ENCODE results near the gene NQO2. TPM values are rescaled to one million over a fixed set of nuclear protein-coding genes. Genes with fewer than 3 reads are reported as not detected.
"Not testable (repeated sequence)": the region's sequence is repeated elsewhere in the genome, so short reads cannot be mapped to it uniquely, and the experiment has no call there.

The NQO2 gene
- total RNA-seq, 1 donor from 2014 or later = 22.1 TPM

DNA sequence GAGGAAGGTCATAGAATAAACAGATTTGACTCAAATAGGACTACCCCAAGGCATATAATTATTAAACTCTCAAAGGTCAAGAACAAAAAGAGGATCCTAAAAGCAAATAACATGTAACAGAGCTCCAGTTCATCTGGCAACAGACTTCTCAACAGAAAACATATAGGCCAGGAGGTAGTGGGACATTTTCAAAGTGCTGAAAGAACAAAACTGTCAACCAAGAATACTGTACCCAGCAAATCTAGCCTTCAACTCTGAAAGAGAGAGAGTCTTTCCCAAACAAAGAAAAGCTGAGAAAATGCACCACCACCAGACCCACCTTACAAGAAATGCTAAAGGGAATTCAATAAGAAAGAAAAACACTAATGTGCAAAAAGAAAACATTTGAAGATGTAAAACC, 11.9 kb downstream of the NQO2 start:
- DNase-seq (ENCODE audit: extremely low read depth, low read depth, low spot score) = no peak

DNA sequence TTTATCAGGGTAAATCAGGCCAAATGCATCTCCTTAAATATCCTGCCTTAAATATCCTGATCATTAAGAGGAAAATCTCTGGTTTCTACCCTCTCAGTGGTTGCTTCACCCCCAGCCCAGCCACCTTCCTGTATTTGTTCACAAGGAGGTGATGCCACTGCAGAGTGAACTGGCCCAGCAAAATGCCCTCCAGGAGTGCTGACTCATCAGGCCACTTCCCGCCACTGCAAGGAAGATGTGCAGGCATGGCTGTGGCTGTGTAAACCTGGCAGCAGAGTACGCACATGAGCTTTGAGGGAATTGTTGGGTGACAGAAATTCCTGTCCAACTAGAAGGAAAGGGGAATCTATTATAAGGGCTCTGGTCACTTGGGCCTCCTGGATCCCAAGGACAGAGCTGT, 13.8 kb downstream of the NQO2 start:
- DNase-seq (ENCODE audit: extremely low read depth, low read depth, low spot score) = no peak

DNA sequence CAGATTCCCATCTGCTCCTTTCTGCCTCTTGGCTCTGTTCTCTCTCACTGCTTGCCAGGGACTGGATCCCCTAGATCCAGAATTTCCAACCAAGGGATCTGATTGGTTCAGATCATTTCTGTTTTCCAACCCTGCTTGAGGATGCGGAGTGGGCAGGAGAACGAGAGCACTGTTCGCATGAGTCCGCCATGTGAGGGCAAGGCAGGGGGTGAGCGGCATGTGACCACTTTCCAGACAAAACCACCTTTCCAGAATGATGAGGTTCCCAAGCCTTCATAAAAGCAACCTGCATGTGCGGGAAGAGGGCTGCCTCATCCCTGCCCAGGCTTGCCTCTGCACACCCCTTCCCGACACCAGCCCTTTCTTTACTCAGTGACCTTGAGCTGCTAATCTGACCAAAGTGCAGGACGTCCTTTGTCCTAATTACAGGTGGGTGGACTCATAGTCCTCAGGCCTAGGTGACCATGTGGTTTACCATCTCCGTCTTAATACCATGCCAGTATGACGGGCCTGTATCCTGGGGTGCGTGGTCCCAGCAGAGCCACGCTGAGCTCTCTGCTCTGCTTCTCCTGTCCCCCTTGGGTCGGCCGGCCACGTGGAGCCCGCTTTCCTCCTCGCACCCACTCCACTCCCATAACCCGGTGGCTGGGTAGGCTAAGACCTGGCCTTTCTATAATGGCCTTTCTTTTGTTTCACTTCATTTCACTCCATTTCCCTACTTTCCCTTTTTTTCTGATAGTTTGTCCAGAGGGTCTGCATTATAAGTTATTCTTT, 14.4 kb downstream of the NQO2 start:
- no peak for DNase-seq (ENCODE audit: extremely low read depth, low read depth, low spot score)

DNA sequence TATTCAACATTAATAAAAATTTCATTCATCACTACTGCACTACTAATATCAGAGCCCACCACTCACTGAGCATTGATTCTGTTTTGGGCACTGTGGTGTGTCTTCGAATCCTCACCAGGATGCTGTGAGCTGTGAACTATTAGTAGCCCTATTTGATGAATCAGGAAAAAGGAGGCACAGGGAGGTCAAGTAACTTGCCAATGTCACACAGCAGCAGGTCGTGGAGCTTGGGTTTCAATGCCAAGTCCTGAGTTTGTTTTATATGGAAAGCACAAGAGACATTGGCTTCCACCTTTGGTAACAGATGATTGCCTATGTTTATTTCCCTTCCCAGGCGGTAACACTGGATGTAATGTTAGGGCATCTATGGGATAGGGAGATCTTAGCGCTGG, 15.0 kb downstream of the NQO2 start:
- no peak for DNase-seq (ENCODE audit: extremely low read depth, low read depth, low spot score)

DNA sequence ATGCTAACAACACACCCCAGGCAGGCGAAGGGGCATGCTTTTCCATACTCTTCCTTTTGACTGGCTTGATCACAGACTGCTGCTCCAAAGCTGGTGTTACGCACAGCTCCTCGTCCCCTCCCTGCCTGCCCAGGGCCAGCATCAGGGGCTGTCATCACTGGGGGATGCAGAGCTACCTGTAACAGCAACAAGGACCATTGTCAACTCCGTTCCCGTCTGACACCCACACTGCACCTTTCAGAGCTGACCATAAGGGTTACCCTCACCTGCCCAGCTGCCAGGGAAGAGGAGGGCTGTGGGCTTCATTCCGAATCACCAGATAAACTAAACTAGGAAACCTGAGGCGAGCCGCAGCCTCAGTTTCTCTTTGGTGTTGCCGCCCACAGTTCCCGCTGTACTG, 15.4 kb downstream of the NQO2 start:
- DNase-seq (ENCODE audit: extremely low read depth, low read depth, low spot score) = no peak

DNA sequence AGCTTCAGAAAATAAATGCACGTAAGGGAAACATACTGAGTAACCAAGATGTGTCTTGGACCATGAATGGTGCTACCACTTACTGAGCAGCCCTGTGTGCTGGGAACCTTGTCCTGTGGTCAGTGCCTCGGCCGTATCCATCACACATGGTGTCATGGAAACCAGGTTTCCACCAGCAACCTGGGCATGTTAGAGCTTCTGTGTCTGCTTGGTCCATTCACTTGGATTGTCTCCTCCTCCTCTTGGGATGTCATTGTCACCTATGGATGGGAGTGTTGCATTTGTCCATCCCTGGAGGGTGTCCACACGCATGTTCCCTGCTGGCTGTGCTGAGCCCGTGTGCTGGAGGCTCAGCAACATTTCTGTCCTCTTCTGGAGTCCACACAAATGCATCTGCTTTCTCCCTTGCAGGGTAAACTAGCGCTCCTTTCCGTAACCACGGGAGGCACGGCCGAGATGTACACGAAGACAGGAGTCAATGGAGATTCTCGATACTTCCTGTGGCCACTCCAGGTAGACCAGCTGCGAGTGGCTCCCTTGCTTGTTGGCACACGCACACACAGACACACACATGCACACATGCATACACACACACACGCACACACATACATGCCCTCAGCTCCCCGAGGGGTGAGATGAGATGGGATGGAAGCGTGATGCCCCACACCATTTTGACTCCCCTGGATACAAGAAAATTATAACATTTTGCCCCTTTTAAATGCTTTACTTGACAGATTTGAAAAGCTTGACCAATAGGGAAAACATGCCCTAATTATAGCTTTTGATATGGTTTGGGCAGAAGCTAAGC, 17.0 kb downstream of the NQO2 start:
- DNase-seq (ENCODE audit: extremely low read depth, low read depth, low spot score) = no peak

DNA sequence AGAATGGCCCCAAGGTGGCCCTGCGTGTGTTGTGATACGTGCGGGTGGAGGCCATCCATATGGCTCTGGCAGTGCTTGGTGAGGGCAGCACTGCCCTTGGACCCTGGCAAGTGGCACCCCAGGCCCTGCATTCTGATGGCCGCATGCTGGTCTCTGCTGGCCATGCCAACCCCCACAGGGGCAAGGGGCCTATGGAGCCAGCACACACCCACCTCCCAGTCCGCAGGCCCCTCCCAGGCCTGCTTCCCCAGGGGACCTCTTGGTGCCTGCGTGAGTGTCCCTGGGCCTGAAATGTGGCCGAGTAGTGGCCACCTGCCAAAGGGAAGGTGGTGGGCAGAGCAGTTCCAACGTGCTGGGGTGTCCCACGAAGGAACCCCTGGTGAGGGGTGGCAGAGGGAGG, 17.6 kb downstream of the NQO2 start:
- no peak for DNase-seq (ENCODE audit: extremely low read depth, low read depth, low spot score)

DNA sequence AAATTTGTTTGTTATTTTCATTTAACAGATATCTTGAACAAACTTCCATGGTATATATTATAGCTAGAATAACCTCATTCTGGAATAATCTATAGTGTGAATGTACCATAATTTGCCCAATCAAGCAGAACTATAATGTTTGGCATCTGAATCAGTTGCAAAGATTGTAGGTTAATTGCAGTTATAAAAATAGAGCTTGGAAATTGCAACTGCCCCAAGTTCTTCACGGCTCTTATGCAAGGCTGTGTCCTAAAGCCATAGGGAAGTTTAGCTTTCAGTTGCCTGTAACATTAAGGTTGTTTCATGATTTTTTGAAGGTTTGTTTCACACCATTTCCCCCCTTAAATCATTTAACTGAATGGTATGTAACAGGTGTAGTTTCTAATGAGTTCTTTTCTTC, 19.4 kb downstream of the NQO2 start:
- no peak for DNase-seq (ENCODE audit: extremely low read depth, low read depth, low spot score)

DNA sequence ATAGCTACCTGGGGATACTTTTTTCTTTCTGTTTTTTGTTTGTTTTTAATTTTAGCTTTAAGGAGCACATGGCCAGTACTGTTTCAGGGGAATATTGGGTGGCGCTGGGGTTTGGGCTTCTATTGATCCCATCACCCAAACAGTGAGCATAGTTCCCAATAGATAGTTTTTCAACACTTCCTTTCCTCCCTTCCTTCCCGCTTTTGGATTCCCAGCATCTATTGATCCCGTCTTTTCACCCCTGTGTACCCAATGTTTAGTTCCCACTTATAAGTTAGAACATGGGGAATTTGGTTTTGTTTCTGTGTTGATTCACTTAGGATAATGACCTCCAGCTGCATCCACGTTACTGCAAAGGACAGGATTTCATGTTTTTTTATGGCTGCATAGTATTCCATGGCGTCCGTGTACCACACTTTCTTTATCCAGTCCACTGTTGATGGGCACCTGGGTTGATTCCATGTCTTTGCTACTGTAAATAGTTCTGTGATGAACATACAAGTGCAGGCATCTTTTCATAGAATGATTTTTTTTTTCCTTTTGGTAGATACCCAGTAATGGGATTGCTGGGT, 20.1 kb downstream of the NQO2 start:
- no peak for DNase-seq (ENCODE audit: extremely low read depth, low read depth, low spot score)

DNA sequence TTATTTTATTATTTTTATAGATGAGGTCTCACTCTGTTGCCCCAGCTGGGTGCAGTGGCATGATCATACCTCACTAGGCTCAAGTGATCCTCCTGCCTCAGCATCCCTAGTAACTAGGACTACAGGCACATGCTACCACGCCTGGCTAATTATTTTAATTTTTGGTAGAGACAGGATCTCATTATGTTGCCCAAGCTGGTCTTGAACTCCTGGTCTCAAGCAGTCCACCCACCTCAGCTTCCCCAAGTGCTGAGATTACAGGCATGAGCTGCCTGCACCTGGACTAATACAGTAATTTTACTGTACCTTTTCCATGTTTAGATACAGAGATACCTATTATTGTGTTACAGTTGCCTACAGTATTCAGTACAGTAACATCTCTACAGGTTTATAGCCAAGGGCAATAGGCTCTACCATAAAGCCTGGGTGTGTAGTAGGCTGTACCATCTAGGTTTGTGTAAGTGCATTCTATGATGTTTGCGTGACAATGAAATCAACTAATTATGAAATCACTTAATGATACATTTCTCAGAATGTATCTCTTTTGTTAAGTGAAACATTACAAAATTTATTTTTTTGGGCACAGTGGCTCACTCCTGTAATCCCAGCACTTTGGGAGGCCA, 21.4 kb downstream of the NQO2 start:
- DNase-seq (ENCODE audit: extremely low read depth, low read depth, low spot score) = not testable (repeated sequence)

DNA sequence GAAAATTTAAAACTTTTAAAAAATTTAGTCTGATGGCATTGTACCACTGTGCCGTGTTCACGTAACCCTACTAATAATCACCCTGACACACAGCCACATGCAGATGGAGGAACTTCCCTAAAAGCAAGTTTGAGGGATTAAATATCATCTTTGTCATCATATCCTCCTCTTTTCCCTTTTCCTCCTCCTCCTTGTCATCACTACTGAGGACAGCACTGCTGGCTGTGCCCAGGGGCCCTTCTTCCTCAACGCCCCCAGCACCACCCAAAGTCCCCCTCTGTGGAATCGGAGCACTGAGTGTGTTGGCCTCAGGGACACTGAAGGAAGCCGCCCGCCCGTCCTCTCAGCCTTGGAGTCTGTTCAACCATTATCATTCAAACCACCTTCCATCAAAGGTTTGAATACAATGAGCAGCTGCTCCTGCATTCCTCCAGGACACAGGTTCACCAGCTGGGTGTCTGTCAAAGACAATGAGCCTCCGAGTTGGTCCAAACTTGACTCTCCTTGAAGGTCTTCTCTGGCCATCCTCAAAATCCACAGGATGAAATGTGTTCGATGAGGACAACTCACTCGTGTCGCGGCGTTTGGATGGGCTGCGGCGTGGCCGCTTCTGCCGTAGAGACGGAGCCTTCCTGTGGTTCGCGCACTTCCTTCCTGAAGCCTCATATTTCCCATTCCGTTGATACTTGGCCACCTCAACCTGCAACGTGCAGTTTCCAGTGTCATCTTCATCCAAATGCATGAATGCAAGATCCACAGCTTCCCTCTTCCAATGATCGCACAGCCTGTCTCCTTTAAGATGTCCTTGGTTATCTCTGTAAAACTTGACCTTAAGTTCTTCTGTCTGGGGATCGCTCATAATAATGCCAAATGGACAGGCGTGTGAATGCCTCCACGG, 23.3 kb downstream of the NQO2 start:
- DNase-seq (ENCODE audit: extremely low read depth, low read depth, low spot score) = no peak

DNA sequence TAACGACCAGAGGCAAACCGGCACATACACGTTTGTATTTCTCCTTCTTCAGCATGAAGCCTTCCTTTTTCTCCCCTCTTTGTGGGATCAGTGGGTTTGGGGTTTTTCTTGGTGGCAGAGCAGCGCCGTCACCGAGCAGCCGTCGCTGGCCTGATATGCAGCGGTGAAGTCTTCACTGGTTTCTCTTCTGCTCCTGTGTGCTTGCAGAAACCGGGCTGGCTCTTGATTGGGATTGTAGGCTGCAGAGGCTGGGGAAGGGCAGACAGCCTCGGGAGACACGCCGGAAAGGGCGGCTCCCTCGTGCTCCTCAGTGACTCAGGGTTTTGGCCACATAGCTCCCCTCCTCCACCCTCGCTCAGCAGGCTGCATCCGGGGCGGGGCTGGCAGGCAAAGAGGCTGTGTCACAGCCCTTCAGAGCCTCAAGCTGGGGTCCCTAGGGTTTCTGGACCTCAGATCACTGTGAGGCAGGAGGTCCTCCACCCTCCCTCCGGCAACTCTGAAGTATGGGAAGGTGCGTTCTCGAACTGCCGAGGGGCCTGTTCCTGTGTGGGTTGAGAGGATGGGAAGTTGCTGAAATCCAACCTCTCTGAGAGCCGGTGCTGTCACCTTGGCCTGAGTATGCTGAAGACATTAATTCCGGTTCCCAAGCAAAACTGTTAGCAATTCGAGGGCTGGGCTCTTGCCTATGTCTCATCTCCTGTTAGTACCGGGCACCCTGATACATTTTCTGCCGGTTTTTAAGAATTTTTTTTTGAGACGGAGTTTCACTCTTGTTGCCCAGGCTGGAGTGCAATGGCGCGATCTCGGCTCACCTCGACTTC, 24.2 kb downstream of the NQO2 start:
- no peak for DNase-seq (ENCODE audit: extremely low read depth, low read depth, low spot score)

DNA sequence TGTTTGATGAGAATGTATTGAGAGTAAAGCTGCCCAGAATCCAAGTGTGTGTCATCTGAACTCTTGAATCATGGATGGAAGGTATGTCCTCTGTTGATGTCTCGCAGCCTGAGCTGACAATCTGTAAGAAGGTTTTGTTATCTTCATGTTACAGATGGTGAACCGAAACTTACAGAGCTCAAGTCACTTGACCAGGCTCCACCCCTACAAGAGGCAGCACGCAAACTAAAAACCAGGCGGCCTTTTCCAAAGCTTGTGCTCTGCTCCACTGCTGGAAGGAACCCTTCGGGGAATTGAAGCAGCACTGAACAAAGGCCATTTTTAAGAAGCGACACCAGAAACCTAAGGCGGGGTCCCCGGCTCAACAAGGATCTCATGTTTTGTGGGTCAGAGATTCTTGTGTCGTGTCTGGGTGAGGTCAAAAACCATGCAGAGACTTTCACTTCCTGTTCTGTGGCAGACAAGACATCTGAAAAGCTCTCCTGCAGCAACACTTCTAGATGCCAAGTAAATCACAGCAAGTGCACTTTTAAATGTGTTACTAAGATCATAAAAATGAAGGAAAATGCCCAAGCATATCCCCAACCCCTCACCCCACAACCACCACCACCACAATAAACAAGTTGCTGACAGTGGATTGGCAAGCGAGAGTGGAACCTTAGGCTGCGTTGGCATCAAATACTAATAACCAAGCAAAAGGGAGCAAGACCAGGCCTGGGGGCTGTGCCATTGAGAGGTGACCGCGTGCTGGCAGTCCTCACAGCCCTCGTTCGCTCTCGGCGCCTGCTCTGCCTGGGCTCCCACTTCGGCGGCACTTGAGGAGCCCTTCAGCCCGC, 27.3 kb downstream of the NQO2 start:
- DNase-seq (ENCODE audit: extremely low read depth, low read depth, low spot score) = no peak

DNA sequence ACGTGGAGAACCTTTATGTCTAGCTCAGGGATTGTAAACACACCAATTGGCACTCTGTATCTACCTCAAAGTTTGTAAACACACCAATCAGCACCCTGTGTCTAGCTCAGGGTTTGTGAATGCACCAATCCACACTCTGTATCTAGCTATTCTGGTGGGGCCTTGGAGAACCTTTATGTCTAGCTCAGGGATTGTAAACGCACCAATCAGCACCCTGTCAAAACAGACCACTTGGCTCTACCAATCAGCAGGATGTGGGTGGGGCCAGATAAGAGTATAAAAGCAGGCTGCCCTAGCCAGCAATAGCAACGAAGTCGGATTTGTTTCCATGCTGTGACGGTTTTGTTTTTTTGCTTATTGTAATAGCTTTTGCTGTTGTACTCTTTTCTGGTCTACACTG, 28.5 kb downstream of the NQO2 start:
- DNase-seq (ENCODE audit: extremely low read depth, low read depth, low spot score) = not testable (repeated sequence)

DNA sequence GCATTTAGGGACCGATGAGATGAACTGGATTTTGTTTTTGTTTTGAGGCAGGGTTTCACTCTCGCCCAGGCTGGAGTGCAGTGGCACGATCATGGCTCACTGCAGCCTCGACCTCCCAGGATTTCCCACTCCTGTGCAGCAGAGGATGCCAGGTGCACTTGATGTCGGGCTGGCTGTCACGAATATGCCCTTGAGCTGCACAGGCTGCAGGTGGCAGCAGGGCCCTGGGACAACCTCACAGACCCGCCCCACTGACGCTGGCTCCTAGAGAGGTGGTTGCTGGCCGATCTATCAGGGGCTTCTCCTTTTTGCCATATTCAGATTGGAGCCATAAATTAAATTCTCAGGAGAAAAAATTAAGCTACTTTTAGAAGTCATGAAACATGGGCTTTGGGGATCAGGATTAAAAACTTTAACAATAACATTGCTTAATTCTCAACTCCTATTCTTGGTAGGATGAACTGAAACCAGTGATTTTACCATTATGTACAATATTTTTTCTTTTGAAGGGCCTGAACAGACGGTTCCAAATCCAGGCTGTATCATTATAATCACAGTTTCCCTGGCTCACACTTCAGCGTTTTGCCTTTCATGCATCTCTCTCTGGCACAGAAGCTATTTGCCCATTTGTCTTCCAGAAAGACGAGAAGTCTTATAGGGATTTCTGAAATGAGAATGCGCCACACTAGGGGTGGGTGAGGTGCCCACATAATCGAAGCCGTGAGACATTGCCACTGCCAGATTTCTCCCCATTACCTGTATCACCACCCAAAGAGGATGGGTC, 32.4 kb downstream of the NQO2 start:
- no peak for DNase-seq (ENCODE audit: extremely low read depth, low read depth, low spot score)

DNA sequence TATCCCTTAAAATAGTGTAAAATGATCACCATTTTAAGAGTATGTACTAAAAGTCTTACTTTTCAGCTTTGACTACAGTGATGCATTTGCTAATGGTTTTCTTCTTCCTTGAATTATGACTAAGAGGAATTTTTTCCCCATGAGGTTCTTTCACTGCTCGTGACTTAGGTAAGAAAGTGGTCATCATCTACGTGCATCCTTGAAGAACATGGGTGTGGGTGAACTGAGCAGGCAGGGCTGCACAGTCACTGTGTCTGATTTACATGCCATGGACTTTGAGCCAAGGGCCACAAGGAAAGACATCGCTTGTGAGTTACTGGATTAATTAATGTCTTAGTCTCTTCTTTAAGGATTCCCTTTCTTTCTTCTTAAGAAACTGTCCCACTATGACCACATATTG, 33.3 kb downstream of the NQO2 start:
- DNase-seq (ENCODE audit: extremely low read depth, low read depth, low spot score) = no peak

DNA sequence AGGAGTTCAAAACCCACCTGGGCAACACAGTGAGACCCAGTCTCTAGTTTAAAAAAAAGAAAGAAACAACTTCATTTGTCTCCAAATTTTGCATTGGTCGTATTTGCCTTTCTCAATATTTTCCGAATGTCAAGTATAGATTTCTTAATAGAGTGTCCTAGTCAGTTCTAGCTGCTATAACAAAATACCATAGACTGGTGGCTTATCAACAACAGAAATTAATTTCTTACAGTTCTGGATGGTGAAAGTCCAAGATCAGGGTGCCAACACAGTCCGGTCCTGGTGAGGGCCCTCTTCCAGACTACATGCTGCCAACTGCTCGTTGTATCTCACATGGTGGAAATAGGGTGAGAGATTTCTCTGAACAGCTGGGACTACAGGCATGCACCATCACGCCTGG, 34.0 kb downstream of the NQO2 start:
- DNase-seq (ENCODE audit: extremely low read depth, low read depth, low spot score) = no peak

DNA sequence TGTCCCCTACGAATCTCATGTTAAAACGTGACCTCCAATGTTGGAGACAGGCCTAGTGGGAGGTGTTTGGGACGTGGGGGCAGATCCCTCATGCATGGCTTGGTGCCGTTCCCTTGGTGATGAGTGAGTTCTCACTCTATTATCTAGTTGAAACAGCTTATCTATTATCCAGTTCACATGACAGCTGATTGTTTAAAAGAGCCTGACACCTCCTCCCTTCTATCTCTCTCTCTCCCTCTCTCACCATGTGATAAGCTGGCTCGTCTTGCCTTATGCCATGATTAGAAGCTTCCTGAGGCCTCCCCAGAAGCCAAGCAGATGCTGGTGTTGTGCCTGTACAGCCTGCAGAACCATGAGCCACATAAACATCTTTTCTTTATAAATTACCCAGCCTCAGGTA, 35.7 kb downstream of the NQO2 start:
- no peak for DNase-seq (ENCODE audit: extremely low read depth, low read depth, low spot score)

All from glomerular endothelial cell (primary cell).